Stimulated activated CD4-positive, alpha-beta T cell treated with anti-CD3 and anti-CD28 coated beads, Interleukin-4, amount 100 ng/mL, for 1 hour (primary cell): ENCODE measurements around the gene PTOV1.
A peak's percentile ranks its signal among the peaks of the same experiment; 100 is the strongest.

Experiments
- DNase-seq: peaks from one replicate; pipeline ENCODE4 v3.0.0-alpha.2; 2020

The PTOV1 gene

DNA sequence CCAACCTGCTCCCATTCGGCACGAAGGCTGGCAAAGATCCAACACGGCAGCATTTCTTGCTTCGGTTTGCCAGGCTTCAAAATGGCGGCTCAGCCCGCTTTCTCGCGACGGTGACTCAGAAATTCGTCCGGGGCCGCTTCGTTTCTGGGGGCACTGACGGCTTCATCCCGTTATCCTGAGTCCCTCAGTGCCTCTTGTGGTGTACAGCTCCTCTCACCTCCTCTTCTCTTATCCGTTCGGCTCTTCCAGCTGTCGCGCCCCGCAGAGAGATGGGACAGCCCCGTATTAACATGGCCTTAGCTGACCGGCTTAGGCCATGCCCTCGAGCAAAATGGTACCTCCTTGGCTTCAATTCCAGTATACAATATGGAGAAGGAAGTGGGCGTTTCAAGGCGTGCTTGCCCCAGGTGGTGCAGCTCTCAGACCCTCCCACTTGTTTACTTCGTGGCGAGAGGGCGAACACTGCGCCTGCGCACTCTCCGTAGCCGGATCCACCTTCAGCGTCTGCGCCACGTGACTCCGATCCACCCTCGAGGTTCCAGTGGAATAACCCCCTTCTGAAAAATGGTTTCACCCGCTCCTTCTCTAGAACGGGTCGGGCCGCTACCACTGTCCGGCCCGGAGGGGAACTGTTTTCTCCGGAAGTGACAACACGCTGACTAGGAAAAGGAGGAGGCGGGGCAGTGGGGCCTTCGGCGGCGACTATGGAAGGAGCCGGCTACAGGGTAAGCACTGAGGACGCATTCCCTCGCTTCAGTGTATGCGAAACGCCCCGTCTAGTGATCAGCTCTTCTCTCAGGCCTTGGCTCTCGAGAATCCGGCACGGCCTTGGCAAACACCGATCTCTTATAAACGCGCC is 26.3 kb downstream of the PTOV1 start, which contains the start of the genes AKT1S1 and TBC1D17:
TSS of gene AKT1S1 (minus strand) at position 336 of the 859 bp plus-strand sequence. CDS start 4,060 bp downstream, outside the sequence.
TSS of gene TBC1D17 (plus strand) at position 683 of the 859 bp plus-strand sequence. CDS start at position 705, 22 bp downstream.
- peak; percentile 96 for DNase-seq

DNA sequence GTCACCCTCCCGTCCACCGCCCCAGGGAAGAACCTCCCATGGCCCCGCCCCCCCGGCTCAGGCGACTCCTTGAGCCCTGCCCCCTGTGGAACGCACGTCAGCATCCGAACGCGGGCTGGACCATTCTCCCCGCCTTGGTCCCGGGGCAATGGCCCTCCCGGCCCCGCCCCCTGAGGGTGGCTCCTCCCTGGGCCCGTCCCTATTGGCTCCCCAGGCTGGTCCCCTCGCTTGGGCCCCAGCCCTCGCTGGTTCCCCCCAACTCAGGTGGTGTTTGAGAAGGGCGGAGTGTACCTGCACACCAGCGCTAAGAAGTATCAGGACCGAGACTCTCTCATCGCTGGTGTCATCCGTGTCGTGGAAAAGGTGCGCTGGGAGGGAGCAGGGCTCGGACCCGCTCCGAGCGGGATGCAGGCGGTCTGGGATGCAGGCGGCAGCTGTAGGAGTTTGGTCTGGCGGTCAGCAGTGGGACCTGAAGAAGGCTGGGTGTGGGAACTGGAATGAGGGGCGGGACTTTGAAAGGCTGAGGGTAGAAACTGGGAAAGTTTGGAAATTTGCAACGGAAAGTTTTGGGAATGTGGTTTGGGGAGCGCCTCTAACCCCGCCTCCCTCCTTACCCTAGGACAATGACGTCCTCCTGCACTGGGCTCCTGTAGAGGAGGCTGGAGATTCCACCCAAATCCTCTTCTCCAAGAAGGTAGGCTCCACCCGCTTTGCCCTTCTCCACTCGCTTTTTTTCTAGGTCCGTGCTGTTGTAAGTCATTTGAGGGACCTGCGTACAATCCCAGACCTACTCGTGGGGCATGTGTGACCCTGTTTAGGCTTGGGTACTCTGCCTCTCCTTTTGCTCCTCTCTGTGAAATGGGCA is 27.2 kb downstream of the PTOV1 start:
- peak; percentile 99 for DNase-seq

DNA sequence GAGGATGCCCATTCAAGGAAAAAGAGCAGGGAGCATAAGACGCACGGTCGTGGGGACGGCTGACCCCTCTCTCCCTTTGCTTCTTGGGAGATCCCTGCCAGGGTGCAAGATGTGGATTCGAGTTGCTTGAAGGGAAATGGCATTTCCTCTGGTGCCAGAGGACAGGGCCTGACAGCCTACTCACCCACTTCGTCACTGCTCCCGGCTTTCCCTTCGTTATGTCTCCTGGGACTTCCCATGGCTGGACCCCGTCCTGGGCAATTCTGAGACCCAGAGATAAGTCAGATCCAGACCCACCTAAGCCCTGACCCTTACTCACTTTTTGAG is 27.7 kb downstream of the PTOV1 start:
- no peak for DNase-seq

DNA sequence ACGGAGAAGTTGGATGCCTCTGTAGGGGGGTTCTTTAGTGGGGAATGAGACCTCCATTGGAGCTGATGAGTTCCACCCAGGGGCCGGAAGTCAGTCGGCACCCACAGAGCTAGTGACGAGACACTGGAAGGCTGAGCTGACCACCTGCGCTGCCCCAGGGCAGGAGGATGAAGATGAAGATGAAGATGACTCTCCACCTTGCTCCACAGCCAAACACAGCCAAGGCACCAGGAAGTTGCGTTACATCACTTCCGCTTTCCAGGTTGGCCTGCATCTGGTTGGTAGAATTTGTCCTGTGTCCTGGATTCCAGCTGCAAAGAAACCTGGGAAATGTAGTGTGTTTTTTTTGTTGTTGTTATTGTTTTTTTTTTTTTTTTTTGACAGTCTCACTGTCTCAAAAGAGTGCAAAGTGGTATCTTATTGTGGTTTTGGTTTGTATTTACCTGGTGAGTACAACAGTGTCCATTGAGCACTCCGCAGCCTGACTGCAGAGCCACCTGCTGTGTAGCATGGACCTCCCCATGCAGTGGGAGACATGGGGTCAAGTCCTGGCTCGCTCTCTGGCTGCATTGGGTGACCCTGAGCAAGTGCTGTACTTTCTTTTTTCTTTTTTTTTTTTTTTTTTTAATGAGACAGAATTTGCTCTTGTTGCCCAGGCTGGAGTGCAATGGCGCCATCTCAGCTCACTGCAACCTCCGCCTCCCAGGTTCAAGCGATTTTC is 28.4 kb downstream of the PTOV1 start:
- no peak for DNase-seq

DNA sequence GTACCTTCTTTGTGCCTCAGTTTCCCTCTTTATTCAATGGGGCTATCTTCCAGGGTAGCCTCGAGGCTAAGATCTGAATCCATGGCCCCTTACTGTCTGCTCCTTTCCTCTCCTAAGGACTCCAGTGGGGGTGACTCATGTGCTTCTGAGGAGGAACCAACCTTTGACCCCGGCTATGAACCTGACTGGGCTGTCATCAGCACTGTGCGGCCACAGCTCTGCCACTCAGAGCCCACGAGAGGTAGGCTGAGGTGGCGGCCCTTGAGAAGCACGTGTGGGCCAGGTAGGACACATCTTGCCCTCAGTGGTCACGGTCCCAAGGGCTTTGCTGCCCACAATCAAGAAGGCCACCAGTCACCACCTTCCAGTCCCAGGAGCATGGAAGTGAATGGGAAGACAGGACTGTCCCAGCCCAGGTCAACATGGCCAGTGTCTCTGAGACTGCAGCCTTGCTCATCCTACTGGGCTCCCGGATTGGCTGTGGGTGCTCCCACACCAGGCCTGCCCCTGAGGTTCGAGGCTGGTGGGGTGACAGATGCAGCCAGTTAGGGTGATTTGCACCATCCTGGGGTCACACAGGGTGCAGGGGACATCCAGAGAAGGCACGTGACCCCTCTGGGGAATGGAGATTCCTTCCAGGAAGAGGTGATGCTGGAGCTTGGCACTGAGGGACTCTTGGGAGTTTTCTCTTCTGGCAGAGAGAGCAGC is 29.4 kb downstream of the PTOV1 start:
- DNase-seq = no peak

DNA sequence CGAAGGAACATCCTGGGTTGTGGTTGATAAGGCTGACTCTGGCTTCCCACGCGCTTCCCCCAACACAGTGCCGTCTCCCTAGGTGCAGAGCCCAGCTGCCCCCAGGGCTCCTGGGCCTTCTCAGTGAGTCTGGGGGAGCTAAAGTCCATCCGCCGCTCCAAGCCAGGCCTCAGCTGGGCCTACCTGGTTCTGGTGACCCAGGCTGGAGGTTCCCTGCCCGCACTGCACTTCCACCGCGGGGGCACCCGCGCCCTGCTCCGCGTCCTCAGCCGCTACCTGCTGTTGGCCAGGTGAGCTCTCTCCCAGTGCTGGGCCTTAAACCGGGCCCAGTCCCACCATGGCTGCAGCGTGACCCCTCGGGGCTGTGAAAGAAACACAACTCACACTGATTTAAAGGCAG is 30.2 kb downstream of the PTOV1 start:
- no peak for DNase-seq

DNA sequence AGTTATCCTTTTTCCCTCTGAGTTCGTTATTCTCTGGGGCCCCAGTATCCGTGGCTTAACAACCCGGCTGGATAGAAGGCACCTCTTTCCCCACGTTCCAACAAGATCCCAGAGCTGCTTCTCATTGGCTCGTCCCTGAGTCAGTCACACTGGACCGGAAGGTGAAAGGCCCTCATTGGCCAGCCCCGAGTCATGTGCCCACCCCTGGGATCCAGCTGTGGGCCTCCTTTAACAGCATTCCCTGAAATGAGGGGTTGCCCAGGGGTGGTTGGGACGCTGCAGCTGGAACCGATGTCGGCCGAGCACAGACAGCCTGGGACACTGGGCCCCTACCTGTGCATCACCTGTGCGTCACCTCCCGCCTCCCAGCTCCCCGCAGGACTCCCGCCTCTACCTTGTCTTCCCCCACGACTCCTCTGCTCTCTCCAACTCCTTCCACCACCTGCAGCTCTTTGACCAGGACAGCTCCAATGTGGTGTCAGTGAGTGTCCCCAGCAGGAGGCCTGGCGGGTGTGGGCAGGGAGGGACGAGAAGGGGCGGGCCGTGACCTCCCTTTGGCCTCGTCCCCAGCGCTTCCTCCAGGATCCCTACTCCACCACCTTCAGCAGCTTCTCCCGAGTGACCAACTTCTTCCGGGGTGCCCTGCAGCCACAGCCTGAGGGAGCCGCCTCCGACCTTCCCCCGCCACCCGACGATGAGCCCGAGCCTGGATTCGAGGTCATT is 30.9 kb downstream of the PTOV1 start:
- DNase-seq = no peak

DNA sequence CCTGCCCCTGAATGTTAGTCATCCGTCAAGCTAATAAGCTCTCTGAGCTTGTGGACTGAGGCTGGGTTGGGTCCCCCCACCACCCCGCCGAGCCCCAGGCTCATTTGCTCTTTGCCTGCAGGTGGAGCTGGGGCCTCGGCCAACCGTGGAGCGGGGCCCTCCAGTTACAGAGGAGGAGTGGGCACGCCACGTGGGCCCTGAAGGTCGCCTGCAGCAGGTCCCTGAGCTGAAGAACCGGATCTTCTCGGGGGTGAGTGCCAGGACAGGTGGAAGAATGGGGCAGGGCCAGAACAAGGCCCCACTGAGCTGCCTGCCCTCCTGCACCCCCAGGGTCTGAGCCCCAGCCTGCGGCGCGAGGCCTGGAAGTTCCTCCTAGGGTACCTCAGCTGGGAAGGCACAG is 31.7 kb downstream of the PTOV1 start:
- DNase-seq = no peak

DNA sequence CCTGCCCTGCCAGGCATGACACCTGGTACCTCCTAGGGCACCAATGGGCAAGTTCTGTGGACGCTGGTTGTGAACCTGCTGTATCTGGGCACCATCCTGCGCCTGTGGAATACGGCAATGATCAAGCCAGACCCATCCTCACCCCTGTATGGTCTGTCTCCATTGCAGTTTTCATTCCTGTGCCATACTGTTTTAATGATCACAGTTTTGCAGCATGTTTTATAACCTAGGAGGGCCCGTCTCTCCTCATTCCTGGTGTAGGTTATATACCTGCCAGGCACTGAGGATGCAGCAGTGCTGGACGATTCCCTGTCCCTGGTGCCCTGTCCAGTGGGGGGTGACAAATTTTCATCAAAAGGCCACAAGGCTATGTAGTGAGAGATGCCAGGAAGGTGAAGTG is 32.1 kb downstream of the PTOV1 start:
- DNase-seq = no peak

DNA sequence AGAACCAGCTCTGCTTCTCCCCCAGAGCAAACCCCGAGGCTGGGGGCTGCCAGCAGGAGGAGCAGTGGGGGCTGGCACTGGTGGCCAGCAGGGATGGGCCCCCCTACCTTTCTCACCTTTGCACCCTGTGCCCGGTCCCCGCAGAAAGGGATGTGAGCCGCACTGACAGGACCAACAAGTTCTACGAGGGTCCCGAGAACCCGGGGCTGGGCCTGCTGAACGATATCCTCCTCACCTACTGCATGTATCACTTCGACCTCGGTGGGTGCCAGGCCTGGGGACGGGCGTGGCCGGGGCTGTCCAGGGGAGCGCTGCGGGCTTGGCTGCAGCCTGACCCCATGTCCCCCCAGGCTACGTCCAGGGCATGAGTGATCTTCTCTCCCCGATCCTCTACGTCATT is 33.1 kb downstream of the PTOV1 start:
- DNase-seq = no peak

DNA sequence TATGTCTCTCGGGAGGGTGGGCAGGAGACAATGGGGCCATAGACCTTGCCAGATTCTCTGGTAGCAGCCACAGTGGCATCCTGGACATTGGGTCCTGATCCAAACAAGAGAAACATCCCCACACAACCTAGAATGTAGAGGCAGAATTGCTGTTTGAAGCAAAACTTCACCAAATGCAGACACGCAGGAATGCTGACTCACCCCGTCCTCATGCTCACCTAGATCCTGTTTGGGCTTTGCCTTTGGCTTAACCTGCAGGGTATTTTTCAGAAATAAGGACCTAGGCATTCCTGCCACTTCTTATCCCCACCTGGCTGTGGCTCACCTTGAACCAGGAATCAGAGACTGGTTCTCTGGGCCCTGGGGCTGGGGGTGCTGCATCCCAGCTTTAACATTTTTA is 33.8 kb downstream of the PTOV1 start:
- no peak for DNase-seq

DNA sequence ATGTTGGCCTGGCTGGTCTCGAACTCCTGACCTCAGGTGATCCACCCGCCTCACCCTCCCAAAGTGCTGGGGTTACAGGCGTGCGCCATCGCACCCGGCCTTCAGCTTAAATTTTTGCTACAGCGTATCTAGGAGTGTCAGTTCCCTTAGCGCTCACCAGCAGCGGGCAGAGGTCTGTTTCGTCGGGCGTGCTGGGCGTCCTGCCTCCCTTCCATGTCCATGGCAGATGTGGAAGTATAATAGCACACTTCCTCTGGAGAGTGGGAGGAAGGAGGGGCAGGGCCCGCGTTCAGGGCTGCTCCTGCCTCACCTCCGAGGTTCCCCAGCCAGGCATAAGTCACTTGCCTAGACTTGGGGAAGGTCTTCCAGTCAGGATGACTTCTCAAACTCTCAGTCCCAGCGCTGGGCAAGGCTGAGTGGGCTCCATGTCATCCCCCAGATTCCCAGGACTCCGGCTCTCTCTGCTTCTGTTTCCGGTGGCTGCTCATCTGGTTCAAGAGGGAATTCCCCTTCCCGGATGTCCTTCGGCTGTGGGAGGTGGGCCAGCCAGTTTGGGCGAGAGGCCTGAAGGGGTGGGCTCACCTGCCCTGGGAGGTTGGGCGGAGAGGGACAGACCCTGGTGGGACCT is 36.2 kb downstream of the PTOV1 start:
- no peak for DNase-seq

DNA sequence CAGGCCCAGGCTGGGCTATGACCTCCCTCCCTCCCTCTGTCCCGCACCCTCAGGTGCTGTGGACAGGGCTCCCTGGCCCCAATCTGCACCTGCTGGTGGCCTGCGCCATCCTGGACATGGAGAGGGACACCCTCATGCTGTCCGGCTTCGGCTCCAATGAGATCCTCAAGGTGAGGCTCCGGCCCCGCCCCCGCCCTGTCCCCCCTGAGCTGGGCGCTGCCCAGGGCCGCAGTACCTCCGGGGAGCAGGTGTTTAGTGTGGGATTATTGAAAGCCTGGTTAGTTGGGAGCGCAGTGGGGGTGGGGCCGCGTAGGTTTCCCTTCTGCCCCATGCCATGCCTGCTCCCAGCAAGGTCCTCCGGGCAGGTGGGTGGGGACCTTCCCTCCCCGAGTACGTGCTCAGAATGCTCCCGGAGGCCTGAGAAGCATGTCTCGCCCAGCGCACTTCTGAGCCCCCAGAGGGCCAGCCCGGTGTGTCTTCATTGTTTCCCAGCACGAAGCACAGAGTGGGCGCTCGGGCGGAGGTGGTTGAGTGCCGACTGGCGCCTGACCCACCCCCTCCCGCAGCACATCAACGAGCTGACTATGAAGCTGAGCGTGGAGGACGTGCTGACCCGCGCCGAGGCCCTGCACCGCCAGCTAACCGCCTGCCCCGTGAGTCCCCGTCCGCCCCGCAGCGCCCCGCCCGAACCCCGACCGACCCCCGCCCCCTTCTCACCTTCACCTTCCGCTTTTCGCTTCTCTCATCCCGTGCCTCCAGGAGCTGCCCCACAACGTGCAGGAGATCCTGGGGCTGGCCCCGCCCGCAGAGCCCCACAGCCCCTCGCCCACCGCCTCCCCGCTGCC is 36.9 kb downstream of the PTOV1 start:
- no peak for DNase-seq

DNA sequence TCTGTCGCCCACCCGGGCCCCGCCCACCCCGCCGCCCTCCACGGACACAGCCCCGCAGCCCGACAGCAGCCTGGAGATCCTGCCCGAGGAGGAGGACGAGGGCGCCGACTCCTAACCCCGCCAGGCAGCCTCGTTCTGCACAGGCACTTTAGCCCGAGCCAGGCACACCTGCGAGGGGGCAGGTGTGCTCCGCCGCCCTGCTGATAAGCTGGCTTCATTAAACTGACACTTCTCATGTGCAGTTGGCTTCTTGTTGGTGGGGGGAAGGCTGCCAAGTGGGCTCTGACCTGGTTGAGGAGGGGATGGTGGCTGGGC is 37.5 kb downstream of the PTOV1 start:
- no peak for DNase-seq

DNA sequence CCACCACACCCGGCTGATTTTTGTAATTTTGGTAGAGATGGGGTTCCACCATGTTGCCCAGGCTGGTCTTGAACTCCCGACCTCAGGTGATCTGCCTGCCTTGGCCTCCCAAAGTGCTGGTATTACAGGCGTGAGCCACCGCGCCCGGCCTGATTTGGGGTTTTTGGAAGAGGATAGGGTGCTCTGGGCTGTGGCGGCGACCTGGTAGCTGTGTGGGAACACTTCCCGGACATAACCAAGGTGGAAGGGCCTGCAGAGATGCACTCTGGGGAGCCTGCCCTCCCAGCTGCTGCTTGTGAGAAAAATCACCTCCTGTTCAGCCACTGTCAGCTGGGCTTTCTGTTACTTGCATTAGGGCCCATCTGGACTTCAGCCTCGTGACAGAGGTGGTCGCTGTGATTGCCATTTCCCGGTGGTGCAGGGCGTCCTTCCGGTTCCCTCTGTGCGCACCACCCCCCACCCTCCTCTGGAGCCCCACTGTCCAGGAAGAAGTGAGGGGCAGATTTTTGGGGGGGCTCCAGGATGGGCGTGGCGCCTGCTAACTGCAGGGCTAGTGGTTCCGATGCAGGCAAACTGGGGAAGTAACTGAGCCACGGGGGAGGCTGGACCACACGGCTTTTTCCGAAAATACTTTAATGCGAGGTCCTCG is 38.2 kb downstream of the PTOV1 start:
- DNase-seq = no peak

DNA sequence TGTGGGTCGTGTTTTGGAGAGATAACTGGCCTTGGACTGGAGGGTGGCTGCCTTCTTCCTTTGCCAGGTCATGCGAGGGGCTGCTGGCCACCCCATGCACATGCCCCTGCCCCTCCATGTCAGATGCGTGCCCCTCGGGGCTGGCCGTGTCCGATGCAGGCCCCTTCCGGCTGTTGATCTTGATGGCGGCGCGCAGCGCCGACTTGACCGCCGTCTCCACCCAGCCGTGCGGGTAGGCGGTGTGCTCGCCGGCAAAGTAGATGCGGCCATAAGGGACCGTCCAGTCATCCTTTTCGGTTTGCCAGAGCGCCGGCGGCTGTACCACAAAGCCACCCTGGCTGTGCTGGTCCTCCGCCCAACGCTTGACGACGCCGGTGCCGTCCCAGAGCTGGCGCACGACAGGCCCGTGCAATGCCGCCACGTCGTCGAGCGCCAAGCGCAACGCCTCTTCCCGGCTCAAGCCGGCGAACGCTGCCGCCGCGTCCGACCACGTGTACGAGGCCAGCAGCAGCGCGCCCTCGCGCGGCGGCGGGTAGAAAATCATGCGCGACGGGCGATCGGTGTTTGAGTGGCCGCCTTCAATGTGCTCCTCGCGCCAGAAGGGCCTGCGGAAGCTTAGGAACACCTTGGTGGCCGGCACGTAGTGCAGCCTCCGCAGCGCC is 38.9 kb downstream of the PTOV1 start:
- peak; percentile 76 for DNase-seq

DNA sequence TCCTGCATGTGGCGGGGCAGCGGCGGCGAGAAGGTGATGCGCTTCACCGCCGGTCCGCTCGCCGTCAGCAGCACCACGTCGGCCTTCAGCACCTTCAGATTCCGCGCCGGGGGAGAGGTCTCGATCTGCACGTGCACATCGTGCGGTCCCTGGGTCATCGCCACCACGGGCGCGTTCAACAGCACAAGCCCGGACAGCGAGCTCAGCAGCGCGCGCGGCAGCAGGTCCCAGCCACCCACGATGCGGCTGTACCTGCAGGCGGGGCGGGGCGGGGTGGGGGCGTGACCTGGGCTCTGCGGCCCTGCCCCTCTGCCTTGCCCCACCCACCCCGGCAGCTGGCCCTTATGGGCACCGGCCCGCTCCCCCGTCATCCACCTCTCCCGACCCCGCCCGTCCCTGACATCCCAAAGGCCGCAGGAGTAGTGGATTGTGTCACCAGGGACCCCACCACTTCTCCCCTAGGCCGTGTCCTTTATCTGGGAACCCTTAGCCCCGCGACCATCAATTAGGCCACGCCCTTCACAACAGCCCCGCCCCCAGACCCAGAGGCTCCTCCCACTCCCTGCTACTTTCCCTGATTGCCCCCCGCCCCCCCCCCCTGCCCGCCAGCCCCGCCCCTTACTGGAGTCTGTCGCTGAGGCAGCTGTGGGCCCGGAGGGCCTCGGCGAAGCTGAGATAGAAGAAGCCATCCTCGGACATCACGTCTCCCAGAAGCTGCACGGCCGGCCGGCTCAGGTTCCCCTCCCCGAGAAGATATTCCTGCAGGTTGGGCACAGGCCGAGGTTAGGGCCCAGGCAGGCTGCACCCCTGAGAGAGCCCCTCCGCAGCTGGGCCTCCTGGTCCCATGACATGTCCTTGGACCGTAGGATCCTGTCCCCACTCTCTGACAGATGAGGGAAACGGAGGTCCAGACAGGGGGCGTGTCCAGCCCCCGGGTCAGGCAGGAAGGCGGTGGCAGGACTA is 39.7 kb downstream of the PTOV1 start:
- peak; percentile 74 for DNase-seq

DNA sequence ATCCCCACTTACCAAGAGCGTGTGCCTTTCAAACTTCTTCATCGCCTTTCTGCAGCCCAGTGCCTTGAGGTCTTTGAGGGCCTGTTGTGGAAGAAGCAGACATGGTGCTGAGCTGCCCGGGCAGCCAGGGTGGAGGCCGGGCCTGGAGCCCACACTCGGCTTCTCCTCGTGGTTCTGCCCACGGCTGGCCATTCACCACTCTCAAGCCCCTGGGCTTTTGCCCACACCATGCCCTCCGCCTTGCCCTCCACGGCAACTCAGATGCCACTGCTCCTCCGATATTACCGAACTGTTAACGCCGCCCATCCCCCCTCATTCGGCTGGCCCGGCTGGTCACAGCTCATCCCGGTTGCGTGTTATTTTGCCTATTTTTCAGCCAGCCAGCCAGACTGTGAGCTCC is 40.4 kb downstream of the PTOV1 start:
- no peak for DNase-seq
